Measurements from ENCODE around the gene PPP1R15A.
A peak's percentile ranks its signal among the peaks of the same experiment; 100 is the strongest.
"Not testable (repeated sequence)": the region's sequence is repeated elsewhere in the genome, so short reads cannot be mapped to it uniquely, and the experiment has no call there.

Gene PPP1R15A

GRCh38 chr19:48881741-48882657 lies 9.8 kb downstream of the PPP1R15A start:
- DNase-seq, result no peak

DNA sequence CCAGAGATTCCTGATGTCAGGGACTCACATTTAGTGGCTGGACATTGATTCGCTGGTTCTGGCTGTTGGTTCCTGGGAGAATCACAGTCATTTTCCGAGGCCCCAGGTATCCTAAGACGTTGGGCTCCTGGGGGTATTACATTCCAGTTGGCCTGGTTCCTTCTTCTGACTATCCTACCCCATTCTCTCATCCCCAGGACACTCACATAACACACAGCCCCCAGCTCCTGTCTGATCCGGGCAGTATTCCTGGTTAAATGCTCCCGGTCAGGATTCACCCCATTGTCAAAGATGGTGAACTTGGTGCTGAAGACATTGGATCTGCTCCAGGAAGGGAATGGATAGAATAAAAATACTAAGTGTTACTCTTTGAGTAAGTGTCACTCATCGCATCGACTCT lies 11.5 kb downstream of the PPP1R15A start:
- no peak for DNase-seq

DNA sequence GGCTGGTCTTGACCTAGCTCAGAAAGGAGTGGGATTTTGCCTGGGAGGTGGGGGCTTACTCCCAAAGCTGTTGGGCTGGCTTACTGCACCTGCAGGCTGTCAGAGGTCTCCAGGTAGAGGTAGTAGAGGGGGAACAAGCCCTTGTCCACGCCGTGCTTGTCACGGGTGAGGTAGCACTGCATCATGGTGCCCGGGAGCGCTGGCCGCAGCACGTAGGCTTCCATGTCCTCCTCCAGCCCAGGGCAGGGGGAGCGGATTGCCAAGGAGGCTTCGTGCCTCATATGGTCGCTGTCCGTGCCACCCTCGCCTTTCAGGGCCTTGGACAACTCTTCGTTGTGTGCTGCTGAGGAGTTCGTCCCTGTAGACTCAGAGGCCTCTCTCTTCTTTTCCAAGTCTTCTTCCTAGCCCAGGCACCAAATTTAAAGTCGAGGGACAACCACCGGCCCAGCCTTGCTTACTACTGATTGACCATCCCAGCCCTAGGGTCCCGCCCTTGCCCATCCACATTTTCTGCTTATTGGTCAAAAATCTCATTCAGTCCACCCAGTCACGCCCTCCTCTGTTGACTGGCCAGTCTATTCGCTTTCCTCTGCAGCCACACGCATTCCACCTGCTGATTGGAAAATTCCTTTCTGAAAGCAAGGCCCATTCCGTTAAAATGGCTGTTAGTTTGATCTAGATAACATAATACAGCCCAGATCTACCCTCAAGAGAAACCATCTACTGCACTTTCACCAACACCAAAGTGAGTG lies 15.8 kb downstream of the PPP1R15A start:
- no peak for DNase-seq

DNA sequence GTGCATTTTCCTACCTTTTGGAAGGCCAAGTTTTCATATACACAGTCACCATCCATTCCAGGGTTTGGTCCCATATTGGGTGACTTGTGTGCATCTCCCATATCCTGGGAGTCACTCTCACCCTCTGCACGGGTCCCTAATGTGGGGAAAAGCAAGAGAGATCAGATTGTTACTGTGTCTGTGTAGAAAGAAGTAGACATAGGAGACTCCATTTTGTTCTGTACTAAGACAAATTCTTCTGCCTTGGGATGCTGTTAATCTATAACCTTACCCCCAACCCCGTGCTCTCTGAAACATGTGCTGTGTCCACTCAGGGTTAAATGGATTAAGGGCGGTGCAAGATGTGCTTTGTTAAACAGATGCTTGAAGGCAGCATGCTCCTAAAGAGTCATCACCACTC lies 17.3 kb downstream of the PPP1R15A start:
- not testable (repeated sequence) for DNase-seq

- DNase-seq, result no peak
Measured at GRCh38 chr19:48890551-48890950, 18.3 kb downstream of the PPP1R15A start.

GRCh38 chr19:48895226-48895625 lies 23.0 kb downstream of the PPP1R15A start:
- no peak for DNase-seq

DNA sequence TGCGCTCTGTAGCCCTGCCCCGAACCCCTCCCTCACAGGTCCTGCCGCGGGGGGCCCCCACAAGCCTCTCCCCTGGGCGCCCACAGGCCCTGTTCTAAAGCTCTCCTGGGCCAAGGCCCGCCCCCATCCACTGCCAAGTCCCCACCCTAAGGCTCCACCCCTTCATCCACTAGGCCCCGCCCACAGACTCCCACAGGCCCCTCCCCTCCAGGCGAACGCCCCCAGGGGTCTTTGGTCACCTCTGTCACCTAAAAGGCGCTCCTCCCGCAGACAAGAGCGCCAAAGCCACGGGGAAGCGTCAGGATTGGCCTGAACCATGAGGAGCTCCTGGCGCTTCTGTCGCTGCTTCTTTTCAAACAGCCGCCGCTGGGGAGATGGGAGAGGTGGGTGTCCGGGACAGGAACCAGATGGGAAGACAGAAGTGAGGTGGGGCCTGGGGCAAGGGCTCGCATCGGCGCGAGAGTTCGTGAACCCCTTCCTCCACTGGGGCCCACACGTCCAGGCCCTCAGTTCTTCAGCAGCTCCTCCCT lies 24.0 kb downstream of the PPP1R15A start:
- DNase-seq, result no peak

DNA sequence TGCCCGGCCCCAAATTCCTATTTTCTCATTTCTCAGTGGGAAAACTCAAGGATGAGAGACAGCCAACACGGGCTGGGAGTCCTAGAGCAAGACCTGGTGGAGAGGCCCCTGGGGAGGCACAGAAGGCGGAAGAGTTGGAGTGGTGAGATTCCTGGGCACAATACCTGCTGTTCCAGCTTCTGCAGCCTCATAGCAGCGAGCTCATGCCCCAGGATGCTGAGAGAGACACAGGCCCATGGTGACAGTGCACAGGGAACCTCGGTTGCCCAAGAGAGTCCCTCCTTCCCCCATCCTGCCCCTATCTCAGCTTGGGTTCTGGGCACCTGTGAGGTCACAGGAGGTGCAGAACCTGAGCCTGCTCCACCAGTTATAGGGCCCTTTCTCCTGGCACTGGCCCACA lies 25.0 kb downstream of the PPP1R15A start:
- no peak for DNase-seq

GRCh38 chr19:48899386-48899749 lies 27.1 kb downstream of the PPP1R15A start:
- DNase-seq, result not testable (repeated sequence)

DNA sequence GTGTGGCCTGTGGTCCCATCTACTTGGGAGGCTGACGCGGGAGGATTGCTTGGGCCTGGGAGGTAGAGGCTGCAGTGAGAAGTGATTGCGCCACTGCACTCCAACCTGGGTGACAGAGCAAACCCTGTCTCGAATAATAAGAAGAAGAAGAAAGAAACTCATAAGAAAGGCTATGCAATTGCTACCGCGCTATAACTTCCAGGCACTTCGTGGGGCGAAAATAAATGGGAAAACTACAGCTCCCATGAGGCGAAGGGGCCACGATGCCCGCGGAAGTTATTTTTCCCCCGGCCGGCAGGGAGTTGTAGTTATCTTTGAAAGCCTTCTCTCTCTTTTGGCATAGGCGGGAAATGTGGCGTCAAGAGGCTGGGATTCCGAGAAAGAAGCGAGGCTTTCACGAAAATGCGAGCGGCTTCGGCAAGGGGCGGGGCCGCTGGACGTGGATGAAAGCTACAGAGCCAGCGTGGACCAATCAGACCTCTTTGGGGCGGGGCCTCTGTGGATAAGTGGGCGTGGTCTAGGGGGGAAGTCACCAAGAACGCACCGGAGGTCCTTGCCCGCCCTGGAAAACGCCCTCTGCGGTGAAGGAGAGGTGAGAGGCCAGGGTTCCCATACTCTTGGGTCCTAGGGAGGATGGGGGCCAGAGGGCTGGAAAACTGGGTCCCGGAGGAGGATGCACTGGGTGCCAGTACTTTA lies 27.7 kb downstream of the PPP1R15A start, which contains the start of gene NUCB1:
TSS of gene NUCB1 (plus strand) at position 532 of the 696 bp plus-strand sequence. CDS start 485 bp downstream, outside the sequence.
- peak; percentile 92 for DNase-seq

- no peak for DNase-seq
Measured at GRCh38 chr19:48900477-48901406, 28.5 kb downstream of the PPP1R15A start.

DNA sequence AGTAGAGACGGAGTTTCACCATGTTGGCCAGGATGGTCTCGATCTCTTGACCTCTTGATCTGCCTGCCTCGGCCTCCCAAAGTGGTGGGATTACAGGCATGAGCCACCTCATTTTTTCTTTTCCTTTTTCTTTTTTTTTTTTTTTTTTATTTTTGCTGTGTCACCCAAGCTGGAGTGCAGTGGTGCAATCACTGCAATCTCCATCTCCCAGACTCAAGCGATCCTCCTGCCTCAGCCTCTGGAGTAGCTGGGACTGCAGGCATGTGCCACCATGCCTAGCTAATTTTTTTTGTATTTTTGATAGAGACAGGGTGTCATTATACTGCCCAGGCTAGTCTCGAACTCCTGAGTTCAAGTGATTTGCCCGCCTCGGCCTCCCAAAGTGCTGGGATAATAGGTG lies 30.1 kb downstream of the PPP1R15A start:
- DNase-seq, result not testable (repeated sequence)

DNA sequence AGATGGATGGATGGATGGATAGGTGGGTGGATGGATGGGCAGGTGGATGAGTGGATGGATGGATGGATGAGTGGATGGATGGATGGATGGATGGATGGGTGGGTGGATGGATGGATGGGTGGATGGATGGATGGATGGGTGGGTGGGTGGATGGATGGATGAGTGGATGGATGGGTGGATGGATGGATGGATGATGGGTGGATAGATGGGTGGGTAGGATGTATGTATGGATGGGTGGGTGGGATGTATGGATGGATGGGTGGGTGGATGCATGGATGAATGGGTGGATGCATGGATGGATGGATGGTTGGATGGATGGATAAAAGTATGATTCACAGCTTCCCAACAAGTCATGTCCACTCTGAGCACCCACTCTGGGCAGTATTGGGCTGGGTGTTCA lies 31.6 kb downstream of the PPP1R15A start:
- DNase-seq, result not testable (repeated sequence)

DNA sequence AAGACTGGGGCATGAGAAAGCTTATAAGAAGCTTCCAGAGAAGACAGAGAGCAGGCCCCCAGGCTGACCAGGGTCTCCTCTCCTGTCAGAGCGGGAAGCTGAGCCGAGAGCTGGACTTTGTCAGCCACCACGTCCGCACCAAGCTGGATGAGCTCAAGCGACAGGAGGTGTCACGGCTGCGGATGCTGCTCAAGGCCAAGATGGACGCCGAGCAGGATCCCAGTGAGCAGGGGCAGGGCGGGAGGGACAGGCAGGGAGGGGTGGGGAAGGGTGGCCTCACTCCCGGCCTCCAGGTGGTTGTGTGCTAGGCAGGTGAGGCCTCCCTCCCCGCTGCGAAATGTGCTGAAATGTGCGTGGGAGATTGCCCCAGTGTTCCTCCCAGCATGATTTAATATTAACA lies 33.4 kb downstream of the PPP1R15A start:
- no peak for DNase-seq

DNA sequence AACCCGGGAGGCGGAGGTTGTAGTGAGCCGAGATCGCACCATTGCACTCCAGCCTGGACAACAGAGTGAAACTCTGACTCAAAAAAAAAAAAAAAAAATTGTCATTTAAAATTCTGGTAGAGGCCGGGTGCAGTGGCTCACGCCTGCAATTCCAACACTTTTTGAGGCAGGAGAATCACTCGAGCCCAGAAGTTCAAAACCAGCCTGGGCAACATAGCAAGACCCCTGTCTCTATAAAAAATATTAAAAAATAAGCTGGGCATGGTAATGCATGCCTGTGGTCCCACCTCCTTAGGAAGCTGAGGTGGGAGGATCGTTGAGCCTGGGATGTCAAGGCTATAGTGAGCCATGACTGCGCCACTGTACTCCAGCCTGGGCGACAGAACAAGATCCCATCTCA lies 34.1 kb downstream of the PPP1R15A start:
- DNase-seq, result no peak

DNA sequence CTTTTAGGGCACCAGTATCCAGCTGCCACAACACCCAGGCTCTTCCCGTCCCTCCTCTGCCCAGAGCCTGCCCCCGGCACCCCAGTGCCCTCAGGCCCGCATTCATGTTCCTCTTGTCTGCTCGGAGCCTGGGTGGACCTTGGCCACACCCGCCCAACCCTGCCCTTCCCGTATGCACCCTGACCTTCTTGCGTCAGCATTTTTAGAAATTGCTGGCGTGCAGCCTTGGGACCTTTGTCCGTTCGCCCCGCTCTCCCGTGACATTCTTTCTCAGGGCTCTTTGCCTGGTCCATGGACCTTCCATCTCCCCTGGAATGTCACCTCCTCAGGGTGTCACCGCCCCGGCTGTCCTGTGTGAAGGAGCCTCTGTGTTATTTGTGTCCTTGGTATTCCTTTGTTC lies 35.5 kb downstream of the PPP1R15A start:
- DNase-seq, result no peak

- DNase-seq, result not testable (repeated sequence)
Measured at GRCh38 chr19:48909424-48910077, 37.3 kb downstream of the PPP1R15A start.

DNA sequence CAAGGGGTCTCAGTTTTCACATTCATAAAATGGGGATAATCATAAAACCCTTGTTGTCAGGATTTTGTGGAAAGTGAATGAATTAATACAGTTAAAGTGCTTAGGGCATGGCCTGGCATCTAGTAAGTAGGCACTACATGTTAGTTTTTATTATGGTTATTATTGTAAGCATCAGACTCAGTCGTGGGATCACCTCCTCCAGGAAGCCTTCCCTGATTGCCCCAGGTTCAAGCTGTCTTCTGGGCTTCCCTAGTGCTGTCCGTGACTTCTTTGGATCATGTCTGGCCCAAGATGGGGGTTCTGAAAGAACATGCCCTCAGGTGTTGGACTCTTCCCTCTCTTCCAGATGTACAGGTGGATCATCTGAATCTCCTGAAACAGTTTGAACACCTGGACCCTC lies 38.6 kb downstream of the PPP1R15A start:
- no peak for DNase-seq

DNA sequence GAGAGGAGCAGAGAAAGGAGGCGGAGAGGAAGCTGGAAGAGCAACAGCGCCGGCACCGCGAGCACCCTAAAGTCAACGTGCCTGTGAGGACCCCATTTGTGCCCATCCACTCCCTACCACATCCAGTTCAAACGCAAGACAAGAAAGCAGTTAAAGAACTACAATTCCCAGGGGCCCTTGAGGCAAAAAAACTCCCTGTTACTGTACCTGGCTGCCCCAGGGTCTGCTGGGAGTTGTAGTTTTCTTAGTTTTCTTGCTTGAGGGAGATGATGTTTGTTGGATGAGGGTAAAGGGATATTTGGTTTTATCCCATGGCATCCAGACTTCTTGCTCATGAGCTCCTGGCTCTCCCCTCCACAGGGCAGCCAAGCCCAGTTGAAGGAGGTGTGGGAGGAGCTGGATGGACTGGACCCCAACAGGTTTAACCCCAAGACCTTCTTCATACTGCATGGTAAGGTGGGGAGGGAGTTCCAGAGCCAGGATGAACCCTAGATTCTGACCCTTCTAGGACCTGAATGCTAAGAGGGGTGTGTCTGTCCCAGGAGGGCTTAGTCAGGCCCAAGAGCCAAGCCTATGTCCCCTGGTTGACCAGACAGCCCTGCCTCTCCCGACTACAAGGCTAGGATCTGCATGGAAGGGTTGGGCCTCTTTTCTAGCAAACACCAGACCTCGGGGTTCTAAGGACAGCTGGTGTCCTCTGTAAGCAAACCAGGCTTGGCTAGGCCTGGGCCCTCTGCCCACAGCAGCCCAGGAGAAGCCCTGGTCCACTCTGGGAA lies 41.1 kb downstream of the PPP1R15A start:
- DNase-seq, result no peak

GRCh38 chr19:48914181-48914580 lies 42.0 kb downstream of the PPP1R15A start:
- no peak for DNase-seq

- no peak for DNase-seq
Measured at GRCh38 chr19:48915757-48916156, 43.5 kb downstream of the PPP1R15A start.
